Fibroblast of lung (primary cell): Measurements from ENCODE around the gene CNKSR3. TPM values are rescaled to one million over a fixed set of nuclear protein-coding genes. Genes with fewer than 3 reads are reported as not detected.

Experiments used
- DNase-seq, 2 donors: peaks; one replicate each; pipeline versions ENCODE4 v3.0.0 to v3.0.0-alpha.2; 2010; ENCODE audit warnings: low read depth in 2 of 2
- H2AFZ ChIP-seq: 2 replicates; pipeline ENCODE4 v1.5.1; 2012; ENCODE audit warnings: low read length, control low read depth, inconsistent platforms
- H3K27ac ChIP-seq: 2 replicates; pipeline ENCODE4 v1.5.1; 2011; ENCODE audit warnings: low read length, control low read depth; ENCODE audit not compliant: insufficient read depth
- H3K27me3 ChIP-seq: 2 replicates; pipeline ENCODE4 v1.5.1; 2011; ENCODE audit warnings: mild to moderate bottlenecking, low read length; ENCODE audit not compliant: control insufficient read depth, insufficient read depth
- H3K36me3 ChIP-seq: 2 replicates; pipeline ENCODE4 v1.5.1; 2011; ENCODE audit warnings: low read length; ENCODE audit not compliant: control insufficient read depth, insufficient read depth
- H3K4me1 ChIP-seq: 2 replicates; pipeline ENCODE4 v1.5.1; 2011; ENCODE audit warnings: low read length; ENCODE audit not compliant: control insufficient read depth, insufficient read depth; ENCODE audit errors: extremely low read depth
- H3K4me2 ChIP-seq: 2 replicates; pipeline ENCODE4 v1.5.1; 2011; ENCODE audit warnings: low read length, control low read depth; ENCODE audit not compliant: insufficient read depth; ENCODE audit errors: extremely low read depth
- H3K4me3 ChIP-seq, 4 experiments: fragments of 200-600 bp in 1 of 4; sonication (generic) in 1 of 4; replicated peaks in 1 of 4; 2 replicates each; pipeline ENCODE4 v1.5.1; 2011 to 2016; ENCODE audit warnings: low read length in 4 of 4, low read depth in 3 of 4, mild to moderate bottlenecking in 3 of 4, control low read depth in 2 of 4, inconsistent platforms in 1 of 4, mixed read lengths in 1 of 4; ENCODE audit not compliant: insufficient read depth in 1 of 4; ENCODE audit errors: control extremely low read depth in 1 of 4
- H3K79me2 ChIP-seq: 2 replicates; pipeline ENCODE4 v1.5.1; 2012; ENCODE audit warnings: mild to moderate bottlenecking, low read length, inconsistent platforms; ENCODE audit not compliant: control insufficient read depth, insufficient read depth
- H3K9ac ChIP-seq: 2 replicates; pipeline ENCODE4 v1.5.1; 2011; ENCODE audit warnings: mild to moderate bottlenecking, low read length, control low read depth; ENCODE audit not compliant: insufficient read depth
- H3K9me3 ChIP-seq: 2 replicates; pipeline ENCODE4 v1.5.1; 2012; ENCODE audit warnings: low read depth, low read length; ENCODE audit not compliant: control insufficient read depth, insufficient read depth
- H4K20me1 ChIP-seq: 2 replicates; pipeline ENCODE4 v1.5.1; 2011; ENCODE audit warnings: low read length; ENCODE audit not compliant: control insufficient read depth, insufficient read depth; ENCODE audit errors: extremely low read depth
- CTCF ChIP-seq, 2 donors: IDR thresholded peaks in 1 of 2; conservative IDR thresholded peaks in 1 of 2; 1 replicate in 1 of 2; 2 replicates in 1 of 2; pipeline ENCODE4 v1.5.1; 2011 to 2012; ENCODE audit warnings: low read length in 2 of 2, control low read depth in 1 of 2, inconsistent platforms in 1 of 2, low read depth in 1 of 2, mild to moderate bottlenecking in 1 of 2
- EZH2 ChIP-seq: IDR thresholded peaks from 2 replicates; pipeline ENCODE4 v1.5.1; 2012; ENCODE audit warnings: low read length, control low read depth, mild to moderate bottlenecking; ENCODE audit errors: missing control alignments
- polyA plus RNA-seq, 2 donors: library from polyadenylated mRNA; depleted of rRNA in 1 of 2; stranded (reverse) in 1 of 2; unstranded in 1 of 2; fragments of >200 nt; gene quantifications; 2 replicates each; pipeline ENCODE4 v1.2.1, GENCODE V29; 2011 to 2012; ENCODE audit warnings: missing spikeins in 1 of 2
- total RNA-seq: library from RNA; depleted of rRNA; stranded (reverse); fragments of >200 nt; gene quantifications from 2 replicates; pipeline ENCODE4 v1.2.1, GENCODE V29; 2014

The CNKSR3 gene
- total and polyA plus RNA-seq, 2 donors (not counting 1 experiment from before 2014, with no cell fraction given) = 5.5 to 14.0 TPM

- Histone ChIP-seq H3K27ac (peak overlapping the region; percentile 20), H3K79me2 (no peaks in the 10 kb centered on the region), H3K4me3 (no peak overlapping the region), H3K27me3 (no peaks in the 10 kb centered on the region), H3K9me3 (no peaks in the 10 kb centered on the region), H3K4me1 (peaks cover 7% of the 10 kb centered on the region), H3K4me2 (peak overlapping the region; percentile 42), H3K9ac (no peak overlapping the region), H4K20me1 (no peaks in the 10 kb centered on the region), H2AFZ (no peak overlapping the region), H3K36me3 (peaks cover 2% of the 10 kb centered on the region)
- peak; percentile 86 to 94 for DNase-seq
- TF ChIP-seq EZH2 (no peak), CTCF (conservative IDR thresholded peaks at IDR 0.05 in 1 of 2, IDR thresholded peaks at IDR 0.05 in 1 of 2; ENCODE audit: low read depth in 1 of 2, low read length in 2 of 2) (peak; percentile 22 to 38)
Measured at GRCh38 chr6:154448448-154449096, 61.9 kb downstream of the CNKSR3 start.

GRCh38 chr6:154447954-154448353 is 62.5 kb downstream of the CNKSR3 start:
- H3K9ac ChIP-seq = no peak overlapping the region
- peak overlapping the region; percentile 51 for H3K4me2 ChIP-seq
- H3K27ac ChIP-seq = peak overlapping the region; percentile 20
- peak; percentile 36 to 51 for DNase-seq
- no peaks in the 10 kb centered on the region for H4K20me1 ChIP-seq
- no peak overlapping the region for H3K4me3 ChIP-seq
- H3K4me1 ChIP-seq = peaks cover 7% of the 10 kb centered on the region
- no peak for TF ChIP-seq CTCF (conservative IDR thresholded peaks at IDR 0.05 in 1 of 2, IDR thresholded peaks at IDR 0.05 in 1 of 2; ENCODE audit: low read depth in 1 of 2, low read length in 2 of 2)
- no peak for TF ChIP-seq EZH2
- H3K27me3 ChIP-seq = no peaks in the 10 kb centered on the region
- H3K36me3 ChIP-seq = peaks cover 2% of the 10 kb centered on the region
- H3K9me3 ChIP-seq = no peaks in the 10 kb centered on the region
- no peaks in the 10 kb centered on the region for H3K79me2 ChIP-seq
- no peak overlapping the region for H2AFZ ChIP-seq

- Histone ChIP-seq H3K9ac (no peak overlapping the region), H2AFZ (no peak overlapping the region), H3K27me3 (no peaks in the 10 kb centered on the region), H3K9me3 (no peaks in the 10 kb centered on the region), H3K79me2 (no peaks in the 10 kb centered on the region), H3K36me3 (peaks cover 2% of the 10 kb centered on the region), H3K4me3 (no peak overlapping the region), H3K4me1 (peaks cover 7% of the 10 kb centered on the region), H3K27ac (no peak overlapping the region), H4K20me1 (no peaks in the 10 kb centered on the region), H3K4me2 (no peak overlapping the region)
- DNase-seq = no peak
- TF ChIP-seq EZH2 = no peak
- TF ChIP-seq CTCF (conservative IDR thresholded peaks at IDR 0.05 in 1 of 2, IDR thresholded peaks at IDR 0.05 in 1 of 2; ENCODE audit: low read depth in 1 of 2, low read length in 2 of 2) = no peak
Measured at GRCh38 chr6:154446984-154447383, 63.5 kb downstream of the CNKSR3 start.
